HEK293 (cell line): Measurements from ENCODE around the gene EFHC1.
A peak's percentile ranks its signal among the peaks of the same experiment; 100 is the strongest.

Experiments used
- CTCF ChIA-PET: fragments of 350-600 bp; formaldehyde crosslinking; extraction: SDS; loops from one replicate; lab custom pipeline; 2021; ENCODE audit warnings: antibody characterized with exemption; lab: Yijun Ruan, JAX
- POLR2A ChIA-PET: fragments of 300-600 bp; formaldehyde crosslinking; extraction: SDS; loops from one replicate; lab custom pipeline; 2020; ENCODE audit warnings: antibody characterized with exemption, inconsistent platforms; lab: Yijun Ruan, JAX
- H3K27ac ChIP-seq: fragments of 200-500 bp; sonication (Bioruptor generic); 2 replicates; pipeline ENCODE4 v1.5.1; 2014; ENCODE audit warnings: low read depth, low read length, control low read depth, inconsistent platforms; ENCODE audit errors: extremely low read depth
- H3K36me3 ChIP-seq, 2 experiments: fragments of 200-500 bp in 1 of 2; sonication (Bioruptor generic) in 1 of 2; 1 replicate in 1 of 2; 2 replicates in 1 of 2; pipeline ENCODE4 v1.5.1; 2014 to 2017; ENCODE audit warnings: inconsistent platforms in 2 of 2, low read length in 2 of 2; ENCODE audit not compliant: control insufficient read depth in 2 of 2, insufficient read depth in 1 of 2
- H3K4me1 ChIP-seq: fragments of 200-500 bp; sonication (Bioruptor generic); 2 replicates; pipeline ENCODE4 v1.5.1; 2014; ENCODE audit warnings: mild to moderate bottlenecking, low read length, inconsistent platforms; ENCODE audit not compliant: control insufficient read depth, insufficient read depth
- H3K4me3 ChIP-seq: 2 replicates; pipeline ENCODE4 v1.5.1; 2011; ENCODE audit warnings: low read depth, mild to moderate bottlenecking, control low read depth, low read length, moderate library complexity
- H3K9me3 ChIP-seq: fragments of 200-500 bp; sonication (Bioruptor generic); 2 replicates; pipeline ENCODE4 v1.5.1; 2014; ENCODE audit warnings: low read depth, low read length, inconsistent platforms; ENCODE audit not compliant: control insufficient read depth, insufficient read depth
- ATF2 ChIP-seq: fragments of 450-650 bp; formaldehyde crosslinking; IDR thresholded peaks from 2 replicates; pipeline ENCODE4 v1.5.1; 2016; ENCODE audit warnings: missing biosample characterization, missing genetic modification characterization, low read depth
- BCL11B ChIP-seq: fragments of 450-650 bp; formaldehyde crosslinking; IDR thresholded peaks from 2 replicates; pipeline ENCODE4 v1.5.1; 2016; ENCODE audit warnings: low read depth, missing biosample characterization, missing genetic modification characterization
- GLIS1 ChIP-seq: fragments of 450-650 bp; formaldehyde crosslinking; IDR thresholded peaks from 2 replicates; pipeline ENCODE4 v1.5.1; 2016; ENCODE audit warnings: missing biosample characterization, missing genetic modification characterization
- GLIS2 ChIP-seq: fragments of 450-650 bp; formaldehyde crosslinking; IDR thresholded peaks from 2 replicates; pipeline ENCODE4 v1.5.1; 2016; ENCODE audit warnings: missing biosample characterization, missing genetic modification characterization
- KLF10 ChIP-seq: fragments of 450-650 bp; IDR thresholded peaks from 2 replicates; pipeline ENCODE4 v1.5.1; 2018; ENCODE audit warnings: missing biosample characterization, mild to moderate bottlenecking, missing genetic modification characterization
- MYNN ChIP-seq: fragments of 450-650 bp; formaldehyde crosslinking; IDR thresholded peaks from 2 replicates; pipeline ENCODE4 v1.5.1; 2016; ENCODE audit warnings: missing biosample characterization, missing genetic modification characterization, borderline replicate concordance
- PBX3 ChIP-seq: sonication (generic); formaldehyde crosslinking; IDR thresholded peaks from 2 replicates; pipeline ENCODE4 v1.8.1; 2022; ENCODE audit warnings: mild to moderate bottlenecking, moderate library complexity, missing genetic modification reagents
- SALL2 ChIP-seq: fragments of 450-650 bp; formaldehyde crosslinking; IDR thresholded peaks from 2 replicates; pipeline ENCODE4 v1.5.0; 2017; ENCODE audit warnings: missing biosample characterization, mild to moderate bottlenecking, missing genetic modification characterization, borderline replicate concordance
- SCRT1 ChIP-seq: fragments of 450-650 bp; formaldehyde crosslinking; IDR thresholded peaks from 2 replicates; pipeline ENCODE4 v1.5.1; 2016; ENCODE audit warnings: missing biosample characterization, missing genetic modification characterization, borderline replicate concordance
- SCRT2 ChIP-seq: fragments of 450-650 bp; formaldehyde crosslinking; IDR thresholded peaks from 2 replicates; pipeline ENCODE4 v1.5.1; 2016; ENCODE audit warnings: missing biosample characterization, missing genetic modification characterization
- WT1 ChIP-seq: fragments of 450-650 bp; formaldehyde crosslinking; IDR thresholded peaks from 2 replicates; pipeline ENCODE4 v1.5.1; 2016; ENCODE audit warnings: missing biosample characterization, missing genetic modification characterization
- ZFHX2 ChIP-seq: fragments of 450-650 bp; formaldehyde crosslinking; conservative IDR thresholded peaks from 2 replicates; pipeline ENCODE4 v1.5.1; 2016; ENCODE audit warnings: missing biosample characterization, missing genetic modification characterization
- ZIC2 ChIP-seq: fragments of 450-650 bp; formaldehyde crosslinking; IDR thresholded peaks from 2 replicates; pipeline ENCODE4 v1.5.1; 2016; ENCODE audit warnings: missing biosample characterization, missing genetic modification characterization
- ZNF140 ChIP-seq: fragments of 450-650 bp; formaldehyde crosslinking; IDR thresholded peaks from 2 replicates; pipeline ENCODE4 v1.5.1; 2016; ENCODE audit warnings: missing biosample characterization, missing genetic modification characterization
- ZNF169 ChIP-seq: fragments of 450-650 bp; formaldehyde crosslinking; IDR thresholded peaks from 2 replicates; pipeline ENCODE4 v1.5.1; 2016; ENCODE audit warnings: missing biosample characterization, missing genetic modification characterization
- ZNF280D ChIP-seq: fragments of 450-650 bp; formaldehyde crosslinking; IDR thresholded peaks from 2 replicates; pipeline ENCODE4 v1.5.1; 2016; ENCODE audit warnings: missing biosample characterization, missing genetic modification characterization
- ZNF354C ChIP-seq: fragments of 450-650 bp; formaldehyde crosslinking; IDR thresholded peaks from 2 replicates; pipeline ENCODE4 v1.5.1; 2016; ENCODE audit warnings: missing biosample characterization, missing genetic modification characterization, low read depth, borderline replicate concordance
- ZNF398 ChIP-seq: fragments of 450-650 bp; formaldehyde crosslinking; IDR thresholded peaks from 2 replicates; pipeline ENCODE4 v1.5.1; 2017; ENCODE audit warnings: missing biosample characterization, missing genetic modification characterization
- ZNF501 ChIP-seq: fragments of 450-650 bp; formaldehyde crosslinking; IDR thresholded peaks from 2 replicates; pipeline ENCODE4 v1.5.1; 2016; ENCODE audit warnings: missing biosample characterization, missing genetic modification characterization
- ZNF600 ChIP-seq: fragments of 450-650 bp; formaldehyde crosslinking; IDR thresholded peaks from 2 replicates; pipeline ENCODE4 v1.5.1; 2016; ENCODE audit warnings: missing biosample characterization, missing genetic modification characterization
- ZNF610 ChIP-seq: fragments of 450-650 bp; formaldehyde crosslinking; IDR thresholded peaks from 2 replicates; pipeline ENCODE4 v1.5.1; 2016; ENCODE audit warnings: missing biosample characterization, missing genetic modification characterization, borderline replicate concordance
- ZNF670 ChIP-seq: fragments of 450-650 bp; formaldehyde crosslinking; IDR thresholded peaks from 2 replicates; pipeline ENCODE4 v1.5.1; 2016; ENCODE audit warnings: missing biosample characterization, missing genetic modification characterization, low read depth
- ZNF792 ChIP-seq: fragments of 450-650 bp; formaldehyde crosslinking; IDR thresholded peaks from 2 replicates; pipeline ENCODE4 v1.5.1; 2016; ENCODE audit warnings: missing biosample characterization, missing genetic modification characterization
- ZSCAN23 ChIP-seq: fragments of 450-650 bp; formaldehyde crosslinking; IDR thresholded peaks from 2 replicates; pipeline ENCODE4 v1.5.1; 2016; ENCODE audit warnings: missing biosample characterization, missing genetic modification characterization

Gene EFHC1

DNA sequence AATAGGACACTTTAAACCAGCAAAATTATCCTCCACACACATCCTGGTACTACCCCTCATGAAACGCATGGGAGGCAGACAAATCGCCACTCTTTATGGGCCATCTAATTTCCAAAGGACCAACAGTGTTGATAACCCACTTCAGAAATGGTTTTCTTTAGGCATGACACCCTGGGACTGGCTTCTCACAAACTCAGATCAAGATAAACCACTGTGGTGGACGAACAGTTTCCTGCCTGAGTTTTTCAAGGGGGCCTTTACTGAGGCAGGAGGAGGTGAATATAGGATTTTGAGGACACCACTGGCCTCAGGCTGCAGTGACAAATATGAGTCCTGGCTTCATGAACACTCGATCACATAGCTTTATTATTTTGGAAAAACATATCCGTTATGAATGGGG, 130.7 kb downstream of the EFHC1 start:
- H3K4me1 ChIP-seq, result peaks cover 37% of the 10 kb centered on the region
- no peak overlapping the region for H3K27ac ChIP-seq
- ChIA-PET POLR2A (interaction anchor here (1.0 kb wide), 3 partner anchors 39 to 132 kb away, joined by 3 to 4 read pairs (median 3); no protein-coding TSS in a partner anchor), CTCF (interaction anchor here (1.2 to 3.5 kb wide), 5 partner anchors 12 to 135 kb away, joined by 3 to 16 read pairs (median 9); no protein-coding TSS in a partner anchor)
- no peak overlapping the region for H3K4me3 ChIP-seq
- TF ChIP-seq ZNF354C (tag by site-specific recombination) (no peak), ZNF670 (tag by site-specific recombination) (no peak), KLF10 (tag by site-specific recombination) (no peak)
- H3K9me3 ChIP-seq, result no peaks in the 10 kb centered on the region
- no peaks in the 10 kb centered on the region for H3K36me3 ChIP-seq

- ChIA-PET POLR2A (interaction anchor here (1.0 kb wide), 3 partner anchors 38 to 132 kb away, joined by 3 to 4 read pairs (median 3); no protein-coding TSS in a partner anchor), CTCF (interaction anchor here (0.5 to 3.5 kb wide), 8 partner anchors 11 to 136 kb away, joined by 3 to 16 read pairs (median 6); no protein-coding TSS in a partner anchor)
- no peak overlapping the region for H3K4me3 ChIP-seq
- H3K9me3 ChIP-seq, result no peaks in the 10 kb centered on the region
- H3K27ac ChIP-seq, result no peak overlapping the region; the same call in 1 of the 2 replicates
- peaks cover 37% of the 10 kb centered on the region for H3K4me1 ChIP-seq
- no peaks in the 10 kb centered on the region for H3K36me3 ChIP-seq
- no peak for TF ChIP-seq SALL2 (tag by site-specific recombination)
- 0 out of 2 replicates have a peak, but pooled peaks have one; percentile 24 for TF ChIP-seq ZNF600 (tag by site-specific recombination)
- peak; percentile 27; the same call in 1 of the 2 replicates for TF ChIP-seq ZFHX2 (tag by site-specific recombination)
- no peak for TF ChIP-seq MYNN (tag by site-specific recombination)
- TF ChIP-seq BCL11B (tag by site-specific recombination), result no peak
- TF ChIP-seq ZSCAN23 (tag by site-specific recombination), result no peak
- no peak for TF ChIP-seq ZNF280D
- TF ChIP-seq GLIS2 (tag by site-specific recombination), result 0 out of 2 replicates have a peak, but pooled peaks have one; percentile 14
- no peak for TF ChIP-seq SCRT2
- no peak for TF ChIP-seq WT1 (tag by site-specific recombination)
- 0 out of 2 replicates have a peak, but pooled peaks have one; percentile 18 for TF ChIP-seq ZNF398 (tag by site-specific recombination)
- peak; percentile 27; the same call in 1 of the 2 replicates for TF ChIP-seq GLIS1 (tag by site-specific recombination)
- no peak for TF ChIP-seq ZNF140 (tag by site-specific recombination)
- no peak for TF ChIP-seq SCRT1 (tag by site-specific recombination)
- TF ChIP-seq ZNF169 (tag by site-specific recombination), result no peak
- no peak for TF ChIP-seq ZNF610 (tag by site-specific recombination)
- TF ChIP-seq ZIC2, result peak; percentile 41
- TF ChIP-seq ATF2 (tag by site-specific recombination), result no peak
- TF ChIP-seq PBX3, result no peak
- no peak for TF ChIP-seq ZNF501 (tag by site-specific recombination)
- TF ChIP-seq ZNF792 (tag by site-specific recombination), result no peak
Measured at GRCh38 chr6:52551483-52552277, 131.5 kb downstream of the EFHC1 start.
